ENCODE results near the gene SYNE4.
A peak's percentile ranks its signal among the peaks of the same experiment; 100 is the strongest.
"Not testable (repeated sequence)": the region's sequence is repeated elsewhere in the genome, so short reads cannot be mapped to it uniquely, and the experiment has no call there.

The SYNE4 gene, protein sequence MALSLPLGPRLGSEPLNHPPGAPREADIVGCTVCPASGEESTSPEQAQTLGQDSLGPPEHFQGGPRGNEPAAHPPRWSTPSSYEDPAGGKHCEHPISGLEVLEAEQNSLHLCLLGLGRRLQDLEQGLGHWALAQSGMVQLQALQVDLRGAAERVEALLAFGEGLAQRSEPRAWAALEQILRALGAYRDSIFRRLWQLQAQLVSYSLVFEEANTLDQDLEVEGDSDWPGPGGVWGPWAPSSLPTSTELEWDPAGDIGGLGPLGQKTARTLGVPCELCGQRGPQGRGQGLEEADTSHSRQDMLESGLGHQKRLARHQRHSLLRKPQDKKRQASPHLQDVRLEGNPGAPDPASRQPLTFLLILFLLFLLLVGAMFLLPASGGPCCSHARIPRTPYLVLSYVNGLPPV

DNA sequence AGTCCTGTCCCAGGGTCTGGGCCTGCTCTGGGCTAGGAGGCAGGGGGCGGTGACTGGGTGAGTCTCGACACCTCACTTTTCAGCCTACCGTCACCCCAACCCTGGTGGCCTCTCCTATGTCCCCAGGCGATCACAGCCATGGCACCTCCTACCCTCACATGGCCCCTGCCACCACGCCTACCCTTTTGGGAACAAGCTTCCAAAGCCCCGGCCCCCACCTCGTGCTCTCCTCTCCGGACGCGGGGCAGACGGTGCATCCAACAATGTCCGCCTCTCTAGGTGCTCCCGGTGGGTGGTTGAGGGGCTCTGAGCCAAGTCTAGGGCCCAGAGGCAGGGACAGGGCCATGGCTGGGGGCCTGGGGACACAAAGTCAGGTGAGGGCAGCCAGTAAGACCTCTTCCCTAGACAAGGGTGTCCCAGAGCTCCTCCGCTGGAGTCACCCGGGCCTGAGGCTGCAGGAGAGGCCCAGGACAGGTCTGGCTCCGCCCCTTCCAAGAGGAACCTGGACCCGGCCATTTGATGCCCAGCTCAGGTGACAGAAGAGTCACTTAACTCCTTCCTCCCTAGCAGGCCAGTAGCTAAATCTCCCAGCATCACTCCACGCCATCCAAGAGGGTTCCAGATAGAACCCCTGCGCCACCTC is at the start of gene SYNE4:
TSS of gene SYNE4 (minus strand) at position 478 of the 643 bp plus-strand sequence. CDS start at position 346, 132 bp downstream.
- DNase-seq, result no peak

DNA sequence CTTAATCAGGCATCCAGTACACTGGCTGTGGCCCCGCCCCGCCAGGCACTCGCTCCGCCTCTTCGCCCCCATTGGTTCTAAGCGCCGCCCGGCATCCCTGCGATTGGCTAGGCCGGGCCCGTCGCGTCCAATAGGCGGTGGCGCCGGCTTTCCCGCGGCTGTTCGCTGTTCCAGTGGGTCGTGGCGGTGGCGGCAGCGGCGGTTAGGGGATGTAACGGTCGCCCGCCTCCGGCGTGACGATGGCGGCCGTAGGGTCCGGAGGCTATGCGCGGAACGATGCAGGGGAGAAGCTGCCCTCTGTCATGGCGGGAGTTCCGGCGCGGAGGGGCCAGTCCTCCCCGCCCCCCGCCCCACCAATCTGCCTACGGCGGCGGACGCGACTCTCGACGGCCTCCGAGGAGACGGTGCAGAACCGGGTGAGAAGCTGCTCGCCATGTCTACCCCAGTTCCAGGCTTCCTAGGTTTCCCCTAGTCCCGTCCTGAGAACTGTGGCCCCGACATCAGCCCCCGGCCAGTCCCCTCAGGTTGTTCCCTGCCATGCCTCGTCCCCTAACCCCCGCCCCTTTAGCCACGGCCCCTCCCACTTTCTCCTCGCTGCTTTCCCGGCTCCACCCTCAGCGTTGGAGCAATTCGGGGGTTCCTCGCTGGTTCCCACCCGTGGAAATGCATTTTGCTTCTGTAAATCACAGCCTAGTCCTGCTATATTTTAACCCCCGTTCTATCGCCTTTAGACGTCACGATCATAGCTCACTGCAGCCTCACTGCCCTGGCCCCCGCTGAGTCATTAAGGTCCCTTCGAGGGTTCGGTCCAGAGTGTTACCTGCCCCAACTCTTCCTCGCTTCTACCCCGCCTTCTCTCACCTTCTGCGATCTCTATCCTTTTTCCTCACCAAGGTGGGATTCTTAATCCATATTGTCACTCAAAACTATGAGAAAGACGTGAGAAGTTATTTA is 46.4 kb upstream of the SYNE4 start, which contains the start of gene WDR62:
TSS of gene WDR62 (plus strand) at position 165 of the 954 bp plus-strand sequence. CDS start at position 240, 75 bp downstream.
- DNase-seq, result peak; percentile 93

DNA sequence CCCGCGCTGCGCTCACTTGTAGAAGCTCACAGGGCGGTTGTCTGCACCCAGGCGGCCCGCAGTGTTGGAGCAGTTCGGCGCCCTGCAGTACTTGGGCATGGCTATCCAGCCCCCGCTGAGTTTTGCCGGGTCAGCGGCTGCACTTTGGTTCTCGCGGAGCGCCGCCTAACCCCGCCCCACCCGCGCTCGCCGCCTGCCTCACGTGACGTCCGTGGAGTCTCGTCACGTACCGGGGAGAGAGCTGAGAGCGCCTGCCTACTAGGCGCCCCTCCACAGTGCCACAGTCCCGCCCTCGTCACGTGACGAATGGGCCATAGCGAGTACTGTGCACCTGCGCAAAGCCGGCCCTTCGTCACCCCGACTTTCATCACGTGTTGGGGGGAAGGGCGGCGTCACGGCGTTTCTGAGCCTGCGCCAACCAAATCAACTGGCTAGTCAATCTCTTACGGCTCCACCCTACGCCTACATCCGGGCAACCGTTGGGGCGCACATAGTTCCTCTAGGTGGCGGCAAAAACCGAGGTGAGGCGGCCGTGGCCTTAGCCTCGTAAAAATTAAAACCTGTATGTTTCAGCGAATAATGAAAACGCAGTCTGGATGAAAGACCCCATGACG is 45.6 kb upstream of the SYNE4 start, which contains the start of gene THAP8:
TSS of gene THAP8 (minus strand) at position 167 of the 614 bp plus-strand sequence. CDS start at position 99, 68 bp downstream.
- peak; percentile 96 for DNase-seq

DNA sequence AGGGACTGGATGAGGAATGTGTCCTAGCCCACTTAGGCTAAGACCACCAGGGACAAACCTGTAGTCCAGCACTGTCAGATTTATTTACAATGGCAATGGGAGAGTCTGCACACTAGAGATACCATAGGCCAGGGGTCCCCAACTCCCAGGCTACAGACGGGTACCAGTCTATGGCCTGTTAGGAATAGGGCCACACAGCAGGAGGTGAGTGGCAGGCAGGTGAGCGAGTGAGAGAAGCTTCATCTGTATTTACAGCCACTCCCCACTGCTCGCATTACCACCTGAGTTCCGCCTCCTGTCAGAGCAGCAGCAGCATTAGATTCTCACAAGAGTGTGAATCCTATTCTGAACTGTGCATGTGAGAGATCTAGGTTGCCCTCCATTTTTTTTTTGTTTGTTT is 43.0 kb upstream of the SYNE4 start:
- DNase-seq, result no peak

DNA sequence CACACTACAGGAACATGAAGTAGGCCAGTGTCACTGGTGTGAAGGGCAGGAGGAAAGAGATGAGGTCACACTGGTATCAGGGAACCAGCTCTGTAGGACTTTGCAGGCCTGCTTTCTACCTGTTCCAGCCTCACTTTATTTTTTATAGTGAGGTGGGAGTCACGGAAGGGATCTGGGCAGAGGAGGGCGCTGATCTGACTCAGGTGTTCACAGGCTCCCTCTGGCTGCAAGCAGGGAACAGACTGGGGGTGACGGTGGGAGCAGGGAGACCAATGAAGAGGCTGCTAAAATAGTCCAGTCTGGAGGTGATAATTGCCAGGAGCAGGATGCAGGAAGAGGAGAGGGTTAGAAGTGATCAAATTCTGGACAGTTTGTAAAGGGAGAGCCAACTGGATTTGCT is 42.6 kb upstream of the SYNE4 start:
- no peak for DNase-seq

DNA sequence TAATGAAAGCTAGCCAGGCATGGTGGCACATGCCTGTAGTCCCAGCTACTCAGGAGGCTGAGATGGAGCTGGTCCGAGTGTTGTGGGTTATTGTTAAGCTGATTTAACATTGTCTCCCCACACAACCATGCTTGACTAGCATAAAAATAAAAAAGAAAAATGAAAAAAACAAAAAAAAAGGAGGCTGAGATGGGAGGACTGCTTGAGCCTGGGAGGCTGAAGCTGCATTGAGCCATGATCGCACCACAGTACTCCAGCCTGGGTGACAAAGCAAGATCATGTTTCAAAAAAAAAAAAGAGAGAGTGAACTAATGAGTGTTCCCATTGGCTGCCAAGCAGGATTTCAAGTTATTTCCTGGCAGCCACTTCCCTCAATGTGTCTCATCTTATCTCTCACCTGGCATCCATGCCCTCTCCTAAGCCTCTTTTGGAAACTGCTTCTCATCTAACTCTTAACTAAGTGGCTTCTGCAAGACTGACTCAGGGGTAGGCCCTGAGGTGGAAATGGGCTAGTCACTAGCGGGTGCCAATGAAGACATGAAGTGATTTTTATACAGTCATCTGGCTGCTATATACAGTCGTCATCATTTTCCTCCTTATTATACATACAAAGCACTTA is 40.6 kb upstream of the SYNE4 start:
- DNase-seq, result no peak

DNA sequence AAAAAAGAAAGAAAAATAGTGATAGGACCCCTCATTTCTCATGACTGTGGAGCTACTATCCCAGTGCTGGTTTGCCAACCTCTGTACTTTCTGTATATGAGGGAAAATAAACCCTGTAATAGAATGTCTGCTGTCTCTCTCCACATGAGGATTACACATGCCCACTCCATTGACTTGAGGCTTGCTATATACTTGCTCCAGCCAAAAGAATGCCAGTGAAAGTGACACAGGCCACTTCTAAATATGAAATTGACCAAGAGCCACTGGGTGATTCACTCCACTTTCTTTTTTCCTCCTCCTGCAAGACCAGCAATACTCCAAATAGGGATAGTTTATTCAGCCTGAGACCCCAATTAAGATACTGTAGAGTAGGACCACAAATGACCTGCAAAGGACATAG is 39.2 kb upstream of the SYNE4 start:
- DNase-seq, result no peak

DNA sequence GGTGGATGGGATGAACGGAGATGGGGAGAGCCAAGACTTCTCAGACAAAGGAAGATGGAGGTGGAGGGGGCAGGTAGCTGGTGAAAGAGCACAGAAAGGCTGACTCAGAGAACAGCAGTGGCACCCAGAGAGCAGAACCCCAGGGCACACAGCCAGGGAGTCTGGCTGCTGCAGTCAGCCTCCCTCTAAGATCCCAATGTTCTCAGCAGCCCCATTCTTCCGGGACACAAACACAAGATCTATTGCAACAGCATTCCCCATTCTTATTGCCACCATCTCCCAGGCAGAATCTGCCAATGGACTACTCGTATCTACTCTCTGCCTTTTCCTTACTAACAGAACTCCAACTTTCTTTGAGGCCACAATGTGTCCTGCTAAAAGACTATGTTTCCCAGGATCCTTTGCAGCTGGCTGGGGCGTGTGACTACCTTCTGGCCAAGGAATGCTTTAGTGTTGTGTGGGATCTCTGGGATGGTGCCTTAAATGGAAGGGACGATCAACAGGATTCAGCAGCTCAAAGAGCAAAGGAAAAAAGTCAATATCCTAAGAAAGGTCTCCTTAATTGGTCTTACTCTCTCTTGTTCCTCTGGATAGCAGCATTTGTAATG is 37.9 kb upstream of the SYNE4 start:
- DNase-seq, result no peak

DNA sequence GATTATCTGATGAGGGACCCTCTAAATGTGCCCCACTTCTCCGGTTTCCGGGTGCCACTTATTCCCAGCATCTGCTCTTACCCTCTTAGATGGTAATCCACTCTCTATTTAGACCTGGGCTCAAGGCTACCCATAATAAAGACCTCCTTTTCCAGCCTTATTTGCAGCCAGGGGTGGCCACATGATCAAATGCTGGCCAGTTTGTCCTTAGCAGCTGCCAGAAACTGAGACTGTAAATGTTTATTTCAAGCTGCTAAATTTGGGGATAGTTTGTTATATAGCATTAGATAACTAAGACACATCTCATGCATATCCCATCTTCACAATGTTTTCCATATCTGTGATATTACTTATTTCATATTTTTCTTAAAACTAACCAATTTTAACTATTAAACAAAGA is 35.3 kb upstream of the SYNE4 start:
- no peak for DNase-seq

DNA sequence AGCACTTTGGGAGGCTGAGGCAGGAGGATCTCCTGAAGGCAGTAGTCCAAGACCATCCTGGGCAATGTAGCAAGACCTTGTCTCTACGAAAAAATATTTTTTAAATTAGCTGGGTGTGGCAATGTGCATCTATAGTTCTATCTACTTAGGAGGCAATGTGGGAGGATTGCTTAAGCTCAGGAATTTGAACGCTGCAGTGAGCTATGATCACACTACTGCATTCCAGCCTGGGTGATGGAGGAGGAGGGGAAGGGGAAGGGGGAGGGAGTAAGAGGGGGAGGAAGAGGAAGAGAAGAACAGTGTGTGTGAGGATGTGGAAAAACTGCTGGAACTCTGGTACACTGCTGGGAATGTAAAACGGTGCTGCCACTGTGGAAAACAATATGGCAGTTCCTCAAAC is 33.2 kb upstream of the SYNE4 start:
- no peak for DNase-seq

DNA sequence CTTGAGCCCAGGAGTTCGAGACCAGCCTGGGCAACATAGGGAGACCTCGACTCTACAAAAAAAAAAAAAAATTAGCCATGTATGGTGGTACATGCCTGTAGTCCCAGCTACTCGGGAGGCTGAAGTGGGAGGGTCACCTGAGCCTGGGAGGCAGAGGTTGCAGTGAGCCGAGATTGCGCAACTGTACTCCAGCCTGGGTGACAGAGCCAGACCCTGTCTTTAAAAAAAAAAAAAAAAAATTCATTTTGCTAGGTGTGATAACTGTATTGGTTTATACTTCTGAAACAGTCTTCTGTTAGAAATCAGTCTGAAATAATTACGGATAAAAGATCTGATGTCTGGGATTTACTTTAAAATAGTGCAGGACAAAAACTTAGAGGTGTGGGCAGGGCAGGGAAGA is 32.5 kb upstream of the SYNE4 start:
- DNase-seq, result not testable (repeated sequence)

DNA sequence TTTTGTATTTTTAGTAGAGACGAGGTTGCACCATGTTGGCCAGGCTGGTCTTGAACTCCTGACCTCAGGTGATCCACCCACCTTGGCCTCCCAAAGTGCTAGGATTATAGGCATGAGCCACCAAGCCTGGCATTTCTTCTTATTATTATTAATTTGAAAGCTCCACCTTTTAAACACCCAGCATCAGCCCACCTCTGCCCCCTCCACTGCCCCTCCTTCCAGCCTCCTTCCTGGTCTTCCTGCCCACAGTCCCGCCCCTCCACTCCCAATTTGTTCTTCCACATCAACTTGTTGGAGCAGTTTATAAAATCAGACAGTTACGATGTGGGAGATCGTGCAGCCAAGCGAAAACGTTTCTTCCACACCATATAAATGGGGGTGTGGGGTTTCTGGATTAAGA is 31.9 kb upstream of the SYNE4 start:
- DNase-seq, result no peak

DNA sequence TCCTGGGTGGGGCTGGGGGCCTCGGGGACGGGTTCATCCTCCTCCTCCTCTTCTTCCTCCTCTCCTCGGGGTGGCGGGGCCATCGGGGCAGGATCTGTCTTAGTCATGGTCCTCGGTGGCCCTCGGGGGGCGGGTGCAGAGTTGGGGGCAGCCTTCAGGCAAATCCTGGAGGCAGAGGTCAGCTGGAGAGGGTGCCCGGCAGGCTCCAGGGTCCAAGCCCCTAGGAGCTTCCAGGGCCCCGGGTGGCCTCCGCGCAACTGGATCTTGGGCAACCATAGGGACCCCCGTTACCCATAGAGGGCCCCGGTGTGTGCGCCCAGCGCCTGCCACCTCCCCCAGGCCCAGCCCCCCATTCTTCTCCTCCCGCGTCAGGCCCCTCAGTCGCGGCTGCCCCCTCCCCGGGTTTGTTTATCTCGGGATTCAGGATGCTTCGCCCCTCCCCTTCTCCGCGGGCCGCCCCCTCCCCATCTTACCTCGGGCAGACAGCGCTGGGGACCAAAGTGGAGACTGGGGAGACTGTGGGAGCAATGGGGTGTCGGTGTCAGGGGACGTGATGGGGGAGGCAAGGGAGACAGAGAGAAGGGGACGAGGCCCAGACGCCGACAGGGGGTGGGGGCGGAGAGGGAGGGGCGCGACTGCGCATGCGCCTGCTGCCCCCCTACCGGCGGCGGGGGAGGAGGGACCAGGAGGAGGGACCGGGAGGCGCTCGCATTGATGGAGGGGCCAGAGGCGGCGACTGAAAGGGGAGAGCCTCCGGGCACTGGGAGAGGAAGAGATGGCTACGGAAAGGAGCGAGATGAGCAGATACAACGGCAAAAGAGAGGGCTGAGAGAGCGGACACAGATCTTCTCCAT is 23.9 kb upstream of the SYNE4 start, which contains the start of gene CLIP3:
TSS of gene CLIP3 (minus strand) at position 623 of the 854 bp plus-strand sequence. CDS start at position 107, 516 bp downstream.
- DNase-seq, result peak; percentile 52

DNA sequence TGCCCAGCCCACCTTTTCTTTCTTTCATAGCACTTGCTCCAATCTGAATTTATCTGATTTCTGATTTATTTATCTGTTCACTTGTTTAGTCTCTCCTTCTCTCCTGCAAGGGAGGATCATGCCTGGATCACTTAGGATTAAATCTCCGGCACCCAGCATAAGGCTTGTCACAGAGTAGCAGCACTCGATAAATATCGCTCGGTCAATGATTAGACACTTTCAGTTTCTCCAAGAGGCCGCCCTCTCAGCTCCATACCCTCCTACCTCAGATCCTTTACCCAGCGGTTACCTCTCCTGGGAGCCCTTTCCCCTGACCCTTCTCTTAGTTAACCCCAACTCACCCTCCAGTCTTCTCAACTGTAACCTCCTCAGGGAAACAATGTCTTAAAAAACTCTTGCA is 22.7 kb upstream of the SYNE4 start:
- DNase-seq, result no peak

DNA sequence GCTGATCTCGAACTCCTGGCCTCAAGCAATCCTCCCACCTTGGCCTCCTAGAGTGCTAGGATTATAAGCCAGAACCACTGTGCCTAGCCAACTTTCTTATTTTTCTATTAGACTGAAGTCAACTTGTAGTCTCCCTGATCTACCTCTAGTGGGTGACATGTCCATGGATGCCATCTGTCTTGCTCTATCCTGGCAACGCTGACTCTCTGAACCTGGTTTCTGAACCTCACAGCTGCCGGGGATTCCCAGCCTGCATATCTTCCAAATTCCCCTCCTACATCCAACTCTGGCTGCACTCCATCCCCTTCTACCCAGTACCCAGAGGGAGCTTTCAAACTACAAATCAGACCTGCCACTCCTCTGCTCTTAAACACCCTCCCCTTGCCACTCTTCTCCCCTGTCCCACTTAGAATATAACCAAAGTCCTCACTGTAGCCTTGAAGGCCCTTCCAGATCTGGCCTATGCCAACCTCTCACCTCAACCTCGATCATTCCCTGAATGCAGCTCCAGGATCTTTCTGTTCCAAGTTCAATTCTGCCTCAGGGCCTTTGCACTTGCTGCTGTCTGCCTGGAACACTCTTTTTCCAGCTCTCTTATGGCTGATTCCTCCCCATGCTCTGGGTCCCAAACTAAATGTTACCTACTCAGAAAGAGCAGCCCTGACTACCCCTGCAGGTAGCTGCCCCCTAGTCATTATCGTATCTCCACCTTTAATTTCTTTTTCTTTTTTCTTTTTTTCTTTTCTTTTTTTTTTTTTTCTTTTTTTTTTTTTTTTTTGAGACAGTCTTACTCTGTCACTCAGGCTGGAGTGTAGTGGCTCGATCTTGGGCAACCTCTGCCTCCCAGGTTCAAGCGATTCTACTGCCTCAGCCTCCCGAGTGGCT is 21.9 kb upstream of the SYNE4 start:
- no peak for DNase-seq

DNA sequence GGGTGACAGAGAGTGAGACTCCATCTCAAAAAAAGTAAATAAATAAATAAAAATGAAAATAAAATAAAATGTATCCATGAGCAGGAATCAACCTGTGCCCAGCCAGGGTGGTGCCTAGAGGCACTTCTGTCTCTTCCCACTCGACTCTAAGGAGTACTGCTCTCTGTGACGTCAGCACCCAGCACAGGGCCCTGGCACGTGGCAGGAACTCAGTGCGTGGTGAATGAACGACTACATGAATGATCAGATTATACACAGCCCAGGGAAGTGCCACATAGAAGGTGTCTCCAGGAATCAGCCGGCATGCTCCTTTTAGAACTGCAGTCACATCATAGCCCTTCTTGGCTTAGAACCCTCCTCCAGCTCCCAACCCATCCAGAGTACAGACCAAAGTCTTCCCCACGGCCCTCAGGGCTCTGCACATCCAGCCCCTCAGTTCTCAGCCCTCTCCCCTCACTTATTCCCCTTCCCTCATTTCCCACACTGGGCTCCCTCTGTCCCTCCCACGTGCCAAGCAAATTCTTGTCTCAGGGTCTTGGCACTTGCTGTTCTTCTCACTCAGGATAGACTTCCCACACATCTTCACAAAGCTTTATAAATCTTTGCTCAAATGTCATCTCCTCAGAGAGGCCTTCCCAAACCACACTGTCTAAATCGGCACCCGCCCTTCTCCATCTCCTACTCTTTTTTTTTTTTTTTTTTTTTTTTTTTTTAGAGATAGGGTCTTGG is 19.9 kb upstream of the SYNE4 start:
- DNase-seq, result no peak

DNA sequence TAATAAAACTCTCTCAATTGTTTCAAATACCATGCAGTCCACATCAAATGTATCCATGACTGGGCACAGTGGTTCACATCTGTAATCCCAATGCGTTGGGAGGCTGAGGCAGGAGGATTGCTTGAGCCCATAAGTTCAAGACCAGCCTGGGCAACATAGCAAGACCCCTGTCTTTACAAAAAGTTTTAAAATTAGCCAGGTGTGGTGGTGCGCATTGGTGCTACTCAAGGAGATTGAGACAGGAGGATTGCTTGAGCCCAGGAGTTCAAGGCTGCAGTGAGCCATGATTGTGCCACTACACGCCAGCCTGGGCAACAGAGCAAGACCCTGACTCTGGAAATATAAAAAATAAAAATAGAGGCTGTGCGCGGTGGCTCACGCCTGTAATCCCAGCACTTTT is 19.1 kb upstream of the SYNE4 start:
- DNase-seq, result no peak

DNA sequence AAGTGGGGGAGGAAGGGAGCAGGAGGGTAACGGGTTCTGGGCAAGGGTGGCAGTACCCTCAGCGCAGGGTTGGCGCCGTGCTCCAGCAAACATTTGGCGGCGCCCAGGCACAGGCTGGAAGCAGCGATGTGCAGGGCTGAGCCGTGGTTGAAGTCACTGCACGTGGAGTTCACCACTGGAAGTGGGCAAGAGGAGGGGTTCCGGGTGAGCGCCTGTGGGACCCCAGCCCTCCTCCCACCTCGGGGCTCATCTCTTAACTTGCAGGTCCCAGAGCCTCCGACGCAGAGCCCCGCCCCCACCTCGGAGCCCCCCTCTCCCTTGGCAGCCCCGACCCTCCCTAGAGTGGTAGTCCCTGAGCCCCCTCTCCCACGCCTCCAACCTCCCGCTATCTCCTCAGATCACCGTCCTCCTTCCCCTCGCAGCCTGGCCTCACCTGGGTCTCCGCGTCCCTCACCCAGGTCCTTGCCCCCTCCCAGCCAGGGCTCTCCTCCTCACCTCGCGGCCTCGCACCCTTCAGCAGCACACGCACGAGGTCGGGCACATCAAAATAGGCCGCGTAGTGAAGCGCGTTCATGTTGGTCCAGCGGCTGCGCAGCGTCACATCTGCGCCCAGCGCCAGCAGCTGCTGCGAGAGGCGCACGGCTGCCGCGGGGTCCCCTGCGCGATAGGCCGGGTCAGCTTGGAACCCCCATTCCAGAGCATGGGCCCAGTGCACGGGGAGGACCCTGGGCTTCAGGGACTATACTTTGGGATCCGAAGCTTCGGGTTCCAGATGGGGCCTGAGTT is 17.7 kb upstream of the SYNE4 start:
- DNase-seq, result no peak
